DMS53 (cell line): ENCODE results near the gene RCOR1.

ENCODE experiments used
- DNase-seq: peaks from one replicate; lab custom pipeline; 2025; lab: John Stamatoyannopoulos, UW

The RCOR1 gene

GRCh38 chr14:102723650-102724049, 131.2 kb downstream of the RCOR1 start:
- DNase-seq = no peak

DNA sequence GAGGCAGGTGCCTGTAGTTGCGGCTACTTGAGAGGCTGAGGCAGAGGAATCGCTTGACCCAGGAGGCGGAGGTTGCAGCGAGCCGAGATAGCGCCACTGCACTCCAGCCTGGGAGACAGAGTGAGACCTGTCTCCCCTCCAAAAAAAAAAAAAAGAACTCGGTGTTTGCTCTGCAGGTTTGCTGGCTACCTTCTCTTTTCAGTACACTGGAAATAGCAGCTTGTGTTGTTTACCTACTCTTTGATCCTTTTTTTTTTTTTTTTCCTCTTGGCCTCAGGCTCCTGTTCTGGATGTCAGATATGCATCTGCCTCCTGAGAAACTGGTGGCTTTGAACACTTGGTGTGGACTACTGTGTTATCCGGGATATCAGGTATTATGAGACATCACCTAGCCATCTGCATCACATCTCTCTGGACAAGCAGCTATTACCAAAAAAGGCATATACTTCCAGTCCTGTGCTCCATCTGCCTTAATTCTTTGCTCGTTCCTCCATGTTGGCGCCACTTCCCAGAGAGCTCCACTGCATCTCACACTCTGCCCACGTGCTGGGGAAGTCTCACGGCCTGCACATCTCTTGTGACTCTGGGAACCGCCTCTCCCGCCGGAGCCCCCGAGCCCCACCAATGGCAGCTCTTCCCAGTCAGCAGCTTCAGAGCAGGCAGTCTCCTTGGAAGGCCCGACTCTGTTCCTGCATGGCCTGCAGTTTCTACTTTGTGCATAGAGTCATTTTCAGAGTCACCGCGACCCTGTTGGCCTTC, 133.9 kb downstream of the RCOR1 start:
- peak; percentile 77 for DNase-seq

DNA sequence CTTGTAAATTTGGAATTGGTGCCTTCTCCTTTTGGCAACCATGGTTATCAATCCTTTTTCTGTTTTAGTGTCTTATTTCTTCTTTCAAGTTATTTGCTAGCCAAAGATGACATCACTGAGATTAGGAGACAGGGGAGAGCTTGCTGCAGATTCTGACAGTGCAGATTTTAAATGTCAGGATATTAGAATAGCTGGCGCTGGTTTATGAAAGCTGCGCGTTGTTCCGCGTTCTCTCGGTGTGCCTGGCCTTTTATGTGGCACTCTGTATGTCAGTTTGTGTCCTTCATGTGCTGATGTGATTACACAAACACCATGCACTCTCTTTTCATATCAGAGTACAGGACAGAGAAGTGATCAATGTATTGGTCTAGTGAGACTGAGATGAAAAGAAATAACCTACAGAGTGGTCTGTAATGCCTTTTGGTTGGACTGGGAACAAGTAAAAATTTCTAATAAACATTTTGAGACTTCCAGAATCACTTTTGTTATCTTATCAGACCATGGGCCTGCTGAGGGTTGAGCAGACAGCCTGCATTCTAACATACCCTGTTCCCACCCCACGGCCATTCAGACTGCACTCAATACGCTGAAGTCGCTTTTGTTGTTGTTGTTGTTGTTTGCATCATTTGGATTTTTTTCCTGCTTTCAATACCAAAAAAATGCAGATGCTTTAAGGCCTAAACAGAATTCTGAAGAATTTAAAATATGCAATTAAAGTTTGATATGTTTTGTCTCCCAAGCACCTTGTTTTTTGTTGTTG, 135.1 kb downstream of the RCOR1 start:
- no peak for DNase-seq

GRCh38 chr14:102728501-102728900, 136.1 kb downstream of the RCOR1 start:
- DNase-seq = no peak

DNA sequence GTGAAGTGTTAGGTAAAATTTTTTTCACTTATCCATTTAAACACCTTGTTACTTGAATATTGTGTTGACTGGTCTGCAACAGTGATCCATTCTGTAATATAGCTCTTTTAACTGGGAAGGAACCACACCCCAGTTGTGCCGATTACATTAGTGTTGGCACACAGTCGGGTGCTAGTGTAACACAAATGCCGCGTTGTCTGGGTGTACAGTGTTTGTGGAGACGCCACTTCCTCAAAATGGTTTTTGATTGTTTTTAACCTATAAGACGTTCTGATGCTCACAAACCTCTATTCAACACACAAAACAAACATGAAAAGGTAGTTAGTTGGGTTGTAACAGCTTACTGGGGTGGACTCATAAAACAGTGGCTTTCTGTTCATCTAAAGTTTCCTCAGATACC, 136.8 kb downstream of the RCOR1 start:
- no peak for DNase-seq

GRCh38 chr14:102729825-102730224, 137.4 kb downstream of the RCOR1 start:
- no peak for DNase-seq

- DNase-seq = no peak
Measured at GRCh38 chr14:102731101-102731870, 138.8 kb downstream of the RCOR1 start.

GRCh38 chr14:102731871-102732800, 139.7 kb downstream of the RCOR1 start:
- no peak for DNase-seq

- DNase-seq = no peak
Measured at GRCh38 chr14:102732924-102733323, 140.5 kb downstream of the RCOR1 start.

DNA sequence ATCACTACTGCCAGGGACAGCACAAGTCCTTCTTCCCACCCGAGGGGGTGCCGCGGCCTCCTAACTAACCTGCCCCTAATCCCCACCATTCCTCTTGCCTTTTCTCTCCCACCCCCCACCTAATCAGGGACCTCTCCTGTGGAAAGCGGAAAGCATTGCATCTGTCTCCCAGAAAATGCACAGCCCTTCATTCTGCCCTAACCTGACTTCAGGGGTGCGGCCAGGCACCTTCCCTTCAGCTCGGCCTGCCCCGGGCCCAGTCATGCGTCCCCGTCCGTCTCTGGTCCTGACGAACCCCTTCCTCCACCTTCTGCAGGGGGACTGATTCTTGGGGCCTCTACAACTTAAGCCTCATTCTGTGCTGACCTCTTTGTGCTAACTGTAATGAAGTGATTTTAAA, 140.9 kb downstream of the RCOR1 start:
- DNase-seq = no peak

GRCh38 chr14:102734436-102734835, 142.0 kb downstream of the RCOR1 start:
- DNase-seq = no peak

- no peak for DNase-seq
Measured at GRCh38 chr14:102736956-102737355, 144.5 kb downstream of the RCOR1 start.

- DNase-seq = no peak
Measured at GRCh38 chr14:102737402-102738372, 145.2 kb downstream of the RCOR1 start.

DNA sequence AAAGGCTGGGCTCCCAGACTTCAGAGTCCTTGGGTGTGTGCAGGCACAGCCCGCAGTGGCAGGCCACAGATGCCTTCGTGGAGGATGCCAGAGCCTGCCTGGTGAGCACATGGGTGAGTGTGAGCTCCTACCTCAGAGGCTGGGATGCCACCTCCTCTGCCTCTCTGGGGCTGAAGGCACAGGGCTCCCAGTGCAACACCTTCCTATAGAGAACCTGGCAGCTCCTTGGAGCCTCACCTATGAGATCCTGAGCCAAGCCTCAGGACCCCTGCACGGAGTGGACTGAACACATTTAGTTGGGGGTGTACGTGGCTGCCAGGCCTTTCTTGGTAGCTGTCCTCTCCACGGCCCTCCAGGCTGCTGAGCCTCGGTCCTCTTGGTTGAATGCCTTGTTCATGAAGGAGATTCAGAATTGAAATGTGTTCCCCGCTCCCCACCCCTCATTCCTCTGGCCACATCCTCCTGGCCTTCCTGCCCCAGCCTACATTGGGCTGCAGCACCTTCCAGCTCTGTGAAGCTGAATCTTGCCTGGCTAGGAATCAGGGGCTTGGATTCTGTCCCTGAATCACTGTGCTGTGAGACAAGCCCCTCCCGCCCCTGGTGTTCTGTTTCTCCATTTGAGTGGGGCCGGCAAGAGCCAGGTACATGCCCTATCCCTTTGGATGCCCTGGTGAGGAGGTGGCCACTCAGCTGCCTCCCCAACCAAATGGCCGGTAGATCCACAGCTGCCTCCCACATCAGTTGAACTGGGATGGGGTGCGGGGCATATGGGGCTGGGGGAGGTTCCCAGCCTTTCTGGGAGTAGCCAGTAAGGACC, 146.1 kb downstream of the RCOR1 start:
- no peak for DNase-seq

- DNase-seq = no peak
Measured at GRCh38 chr14:102739190-102739469, 146.7 kb downstream of the RCOR1 start.

- no peak for DNase-seq
Measured at GRCh38 chr14:102746634-102747438, 154.4 kb downstream of the RCOR1 start.

- no peak for DNase-seq
Measured at GRCh38 chr14:102748806-102749205, 156.4 kb downstream of the RCOR1 start.

DNA sequence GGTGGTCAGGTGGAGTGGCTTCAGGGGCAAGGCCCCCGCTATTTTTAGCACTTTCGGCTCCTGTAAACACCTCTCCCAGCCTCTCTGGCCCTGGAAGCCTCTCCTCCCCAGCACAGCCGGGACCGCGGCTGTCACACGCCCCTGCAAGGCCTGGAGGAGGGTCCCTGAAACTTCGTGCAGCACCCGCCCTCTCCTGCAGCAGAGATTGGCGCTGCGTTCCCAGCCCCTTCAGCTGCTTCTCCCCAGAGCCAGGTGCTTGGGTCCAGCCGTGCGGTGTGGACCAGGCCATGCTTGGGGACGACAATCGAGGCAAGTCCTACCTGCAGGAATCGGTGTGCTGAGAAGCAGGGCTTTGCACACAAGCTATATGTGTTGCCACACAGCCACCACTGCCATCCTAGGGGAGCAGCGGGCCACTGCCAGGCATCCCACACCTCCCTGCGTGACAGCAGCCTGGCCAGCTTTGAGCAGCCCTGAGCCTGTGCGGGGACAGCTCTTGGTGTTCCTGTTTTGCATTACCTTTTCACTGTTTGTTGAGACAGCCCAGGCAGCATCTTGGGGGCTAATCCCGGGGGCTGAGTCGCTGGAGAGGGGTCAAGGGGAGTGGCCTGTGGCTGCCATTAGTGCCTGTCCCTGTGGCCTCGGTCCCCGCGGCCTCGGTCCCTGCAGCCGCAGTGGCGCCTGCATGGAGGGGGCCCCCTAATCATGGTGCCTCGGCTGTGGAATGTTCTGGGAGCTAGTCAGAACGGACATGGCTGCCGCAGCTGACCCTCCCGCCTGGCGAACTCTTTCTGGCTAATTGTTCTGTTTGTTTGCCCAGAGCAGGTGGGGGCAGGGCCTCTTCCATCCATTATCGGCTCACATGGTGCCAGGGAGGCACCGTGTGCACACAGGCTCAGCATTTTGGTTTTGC, 157.2 kb downstream of the RCOR1 start:
- DNase-seq = peak; percentile 38
